Measurements from ENCODE around the gene FARSA. TPM values are rescaled to one million over a fixed set of nuclear protein-coding genes. Genes with fewer than 3 reads are reported as not detected.
"Not testable (repeated sequence)": the region's sequence is repeated elsewhere in the genome, so short reads cannot be mapped to it uniquely, and the experiment has no call there.

The FARSA gene
- 10 to 100 TPM; 42.4 to 61.2 TPM for total RNA-seq
- long read RNA-seq, transcript FARSA-201 (13 exons, 1,814 nt) = major isoform, 49 of 137 reads
- long read RNA-seq, partial matches to known transcripts = 84 of 137 reads
- long read RNA-seq, other reads (novel, unspliced or antisense) = 4 of 137 reads

DNA sequence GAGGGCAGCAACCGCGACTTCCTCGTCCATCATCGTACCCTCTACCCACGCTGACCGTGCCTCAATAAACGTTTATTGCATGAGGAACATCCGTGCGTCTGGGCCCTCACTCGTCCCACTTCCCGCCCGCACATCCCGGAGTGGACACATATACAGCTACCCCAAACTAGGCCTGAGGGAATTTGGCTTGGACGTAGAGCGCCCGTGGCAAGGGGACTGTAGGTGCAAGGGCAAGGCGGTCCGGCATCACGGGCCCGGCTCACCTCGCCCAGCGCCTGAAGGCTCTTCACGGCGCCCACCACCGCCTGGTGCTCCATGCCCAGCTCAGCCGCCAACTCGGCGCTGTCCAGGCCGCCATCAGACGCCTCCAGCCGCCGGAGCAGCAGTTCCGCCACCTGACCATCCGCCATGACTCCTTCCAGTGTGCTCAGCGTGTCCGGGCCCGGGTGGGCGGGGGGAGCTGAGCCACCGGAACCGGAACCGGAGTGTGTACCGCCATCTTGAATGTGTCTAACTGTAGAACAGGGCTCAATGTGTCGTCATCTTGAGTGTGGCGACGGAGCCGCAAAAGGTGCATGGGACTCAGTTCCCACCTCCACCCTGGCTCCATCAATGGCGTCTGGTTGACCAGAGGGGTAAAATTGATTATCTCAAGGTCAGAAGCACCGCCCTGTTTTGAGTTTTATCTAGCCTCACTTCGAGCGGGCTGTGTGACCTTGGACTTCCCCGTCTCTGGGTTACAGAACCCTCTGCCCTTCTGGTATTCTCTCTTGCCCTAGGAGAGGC is at the start of gene FARSA:
Gene FARSA (minus strand): TSS at position 425 of the 786 bp plus-strand sequence. CDS start 15 bp downstream, at position 410.
- DNase-seq (peak; percentile 92 to 93), ATAC-seq (peak; percentile 78)
- intact Hi-C loops (cut with DNase I, micrococcal nuclease) = no loop called here

DNA sequence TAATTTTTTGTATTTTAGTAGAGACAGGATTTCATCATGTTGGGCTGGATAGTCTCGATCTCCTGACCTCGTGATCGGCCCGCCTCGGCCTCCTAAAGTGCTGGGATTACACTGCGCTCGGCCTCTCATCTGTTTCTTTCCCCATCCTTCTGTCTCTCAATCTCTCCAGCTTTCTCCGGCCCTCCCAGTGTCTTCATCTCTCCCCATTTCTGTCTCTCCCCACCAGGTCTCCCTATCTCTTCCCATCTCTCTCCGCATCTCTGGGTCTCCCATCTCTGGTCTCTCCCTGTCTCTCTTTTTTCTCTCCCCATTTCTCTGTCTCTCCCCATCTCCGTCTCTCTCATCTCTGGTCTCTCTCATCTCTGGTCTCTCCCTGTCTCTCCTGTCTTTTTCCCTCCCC is 49.6 kb upstream of the FARSA start:
- intact Hi-C loops (cut with DNase I, micrococcal nuclease) = loop anchor here (5.0 to 10.0 kb wide), 4 partner anchors 52 to 282 kb away; no protein-coding TSS in a partner anchor

DNA sequence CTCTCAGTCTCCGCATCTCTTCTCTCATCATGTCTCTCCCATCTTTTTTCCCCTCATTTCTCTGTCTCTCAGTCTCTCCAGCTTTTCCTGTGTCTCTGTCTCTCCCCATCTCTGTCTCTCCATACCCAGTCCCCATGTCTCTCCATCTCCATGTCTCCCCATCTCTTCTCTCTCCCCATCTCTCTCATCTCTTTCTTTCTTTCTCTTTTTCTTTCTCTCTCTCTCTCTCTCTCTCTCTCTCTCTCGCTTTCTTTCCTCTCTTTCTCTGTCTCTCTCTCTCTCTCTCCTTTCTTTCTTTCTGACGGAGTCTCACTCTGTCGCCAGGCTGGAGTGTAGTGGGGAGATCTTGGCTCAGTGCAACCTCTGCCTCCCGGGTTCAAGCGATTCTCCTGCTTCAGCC is 49.1 kb upstream of the FARSA start:
- intact Hi-C loops (cut with DNase I, micrococcal nuclease) = loop anchor here (5.0 to 10.0 kb wide), 4 partner anchors 52 to 282 kb away; no protein-coding TSS in a partner anchor
- ATAC-seq (no peak), DNase-seq (no peak)

More for the DNA sequence above, 49.6 kb upstream of the FARSA start:
- DNase-seq (no peak), ATAC-seq (no peak)

DNA sequence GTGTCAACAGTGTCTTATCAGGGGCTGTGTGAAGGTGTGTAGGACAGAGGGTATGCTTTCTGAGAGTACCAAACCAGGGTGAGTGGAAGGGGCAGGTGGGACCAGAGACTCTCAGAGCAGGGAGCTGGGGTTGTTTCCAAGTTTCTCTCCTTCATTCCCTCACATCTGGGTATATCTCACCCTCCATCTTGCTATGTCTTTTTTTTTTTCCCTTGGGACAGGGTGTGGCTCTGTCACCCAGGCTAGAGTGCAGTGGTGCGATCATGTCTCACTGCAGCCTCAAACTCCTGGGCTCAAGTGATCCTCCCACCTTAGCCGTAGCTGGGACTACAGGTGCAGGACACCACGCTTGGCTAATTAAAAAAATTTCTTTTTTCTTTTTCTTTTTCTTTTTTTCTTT is 46.5 kb upstream of the FARSA start:
- no peak for ATAC-seq
- no peak for DNase-seq
- intact Hi-C loops (cut with DNase I, micrococcal nuclease) = loop anchor here (5.0 to 10.0 kb wide), 4 partner anchors 55 to 285 kb away; no protein-coding TSS in a partner anchor

DNA sequence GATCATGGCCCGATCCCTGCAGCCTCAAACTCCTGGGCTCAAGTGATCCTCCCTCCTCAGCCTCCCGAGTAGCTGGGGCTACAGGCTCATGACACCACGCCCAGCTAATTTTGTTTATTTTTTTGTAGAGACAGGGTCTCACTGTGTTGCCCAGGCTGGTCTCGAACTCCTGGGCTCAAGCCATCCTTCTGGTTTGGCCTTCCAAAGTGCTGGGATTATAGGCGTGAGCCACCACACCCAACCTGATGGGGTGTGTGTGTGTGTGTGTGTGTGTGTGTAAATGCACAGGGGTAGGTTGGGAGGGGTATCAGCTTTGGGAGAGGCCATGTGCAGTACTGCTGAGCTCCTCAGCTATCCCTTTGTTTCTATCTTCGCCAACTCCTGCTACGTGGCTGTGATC is 42.6 kb upstream of the FARSA start:
- ATAC-seq; intact Hi-C loops (cut with DNase I, micrococcal nuclease); DNase-seq: not testable (repeated sequence)

DNA sequence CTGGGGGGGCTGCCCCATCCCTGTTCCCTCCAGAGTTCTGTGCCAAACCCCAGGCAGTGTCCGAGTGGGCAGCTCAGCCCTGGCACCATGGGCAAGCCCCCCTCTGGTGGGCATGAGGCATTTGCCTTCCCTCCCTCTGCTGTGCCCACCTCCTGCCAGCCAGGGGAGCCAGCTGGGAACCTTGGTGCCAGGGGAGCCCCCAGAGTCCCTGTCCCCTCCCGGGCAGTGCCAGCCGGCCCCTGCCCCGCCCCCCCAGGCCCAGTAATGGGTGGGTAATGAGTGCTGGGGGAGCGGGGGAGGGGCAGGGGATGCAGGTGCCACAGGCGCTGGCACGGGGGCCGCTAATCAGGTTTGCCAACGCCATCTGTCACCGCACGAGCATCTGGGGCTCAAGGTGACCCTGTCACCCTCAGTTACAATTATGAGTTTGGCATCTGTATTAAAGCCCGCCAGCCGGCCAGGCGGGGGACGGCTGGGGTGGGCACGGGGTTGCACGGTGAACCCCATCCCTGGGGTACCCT is 41.8 kb upstream of the FARSA start:
- ATAC-seq (no peak), DNase-seq (no peak)
- intact Hi-C loops (cut with DNase I, micrococcal nuclease) = no loop called here

DNA sequence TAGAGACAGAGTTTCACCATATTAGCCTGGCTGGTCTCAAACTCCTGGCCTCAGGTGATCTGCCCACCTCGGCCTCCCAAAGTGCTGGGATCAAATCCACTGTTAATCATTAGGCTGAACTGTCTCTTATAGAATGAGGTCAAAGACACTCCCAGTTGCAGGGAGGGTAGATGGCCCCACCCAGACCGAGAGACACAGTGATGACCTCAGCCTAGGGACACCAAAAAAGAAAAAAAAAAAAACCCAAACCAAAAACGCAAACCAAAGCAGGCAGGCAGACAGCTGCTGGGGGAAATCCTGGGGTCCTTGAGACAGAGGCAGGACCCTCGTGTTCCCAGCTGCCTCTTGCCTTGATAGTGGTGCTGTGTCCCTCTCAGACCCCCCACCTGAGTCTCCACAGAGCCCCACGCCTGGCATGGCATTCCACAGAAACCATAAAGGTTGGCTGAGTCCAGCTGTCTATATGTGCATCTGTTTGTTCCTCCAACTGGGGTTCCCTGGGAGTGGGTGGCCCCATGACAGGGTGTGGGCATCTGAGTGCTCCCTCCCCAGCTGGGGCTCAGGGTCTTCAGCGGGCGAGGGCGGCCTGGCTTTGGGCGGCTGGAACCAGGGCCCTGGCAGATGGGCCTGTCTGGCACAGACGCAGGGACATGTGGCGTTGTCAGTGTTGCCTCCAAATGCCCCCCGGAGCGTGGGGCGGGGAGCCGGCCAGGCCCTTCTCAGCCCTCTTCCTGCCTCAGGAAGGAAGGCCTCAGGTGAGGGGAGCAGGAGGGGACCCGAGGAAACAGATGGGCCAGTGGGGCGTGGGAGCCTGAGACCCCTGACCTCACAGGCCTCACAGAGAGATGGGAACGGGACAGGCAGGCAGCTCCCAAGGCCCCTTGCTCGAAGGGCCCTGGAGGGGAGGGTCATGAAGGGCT is 41.0 kb upstream of the FARSA start:
- ATAC-seq = peak; percentile 30
- intact Hi-C loops (cut with DNase I, micrococcal nuclease) = no loop called here
- no peak for DNase-seq

DNA sequence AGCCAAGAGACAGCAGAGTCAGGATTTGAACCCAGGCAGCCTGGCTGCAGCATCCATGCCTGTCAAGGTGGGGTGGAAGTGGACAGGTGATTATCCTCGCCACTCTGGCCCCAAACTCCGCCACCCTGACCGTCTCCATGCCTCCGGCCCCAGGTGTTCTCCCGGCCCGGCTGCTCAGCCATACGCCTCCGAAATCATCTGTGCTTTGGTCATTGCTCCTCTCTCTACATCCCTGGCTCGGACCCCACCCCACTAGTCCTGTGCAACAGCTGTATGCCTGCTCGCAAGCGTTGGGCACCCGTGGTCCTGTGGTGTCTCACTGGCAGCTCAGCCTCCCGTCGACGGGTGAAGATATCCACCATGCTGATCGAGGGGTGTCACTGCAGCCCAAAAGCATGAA is 39.7 kb upstream of the FARSA start:
- ATAC-seq (no peak), DNase-seq (no peak)
- intact Hi-C loops (cut with DNase I, micrococcal nuclease) = no loop called here

DNA sequence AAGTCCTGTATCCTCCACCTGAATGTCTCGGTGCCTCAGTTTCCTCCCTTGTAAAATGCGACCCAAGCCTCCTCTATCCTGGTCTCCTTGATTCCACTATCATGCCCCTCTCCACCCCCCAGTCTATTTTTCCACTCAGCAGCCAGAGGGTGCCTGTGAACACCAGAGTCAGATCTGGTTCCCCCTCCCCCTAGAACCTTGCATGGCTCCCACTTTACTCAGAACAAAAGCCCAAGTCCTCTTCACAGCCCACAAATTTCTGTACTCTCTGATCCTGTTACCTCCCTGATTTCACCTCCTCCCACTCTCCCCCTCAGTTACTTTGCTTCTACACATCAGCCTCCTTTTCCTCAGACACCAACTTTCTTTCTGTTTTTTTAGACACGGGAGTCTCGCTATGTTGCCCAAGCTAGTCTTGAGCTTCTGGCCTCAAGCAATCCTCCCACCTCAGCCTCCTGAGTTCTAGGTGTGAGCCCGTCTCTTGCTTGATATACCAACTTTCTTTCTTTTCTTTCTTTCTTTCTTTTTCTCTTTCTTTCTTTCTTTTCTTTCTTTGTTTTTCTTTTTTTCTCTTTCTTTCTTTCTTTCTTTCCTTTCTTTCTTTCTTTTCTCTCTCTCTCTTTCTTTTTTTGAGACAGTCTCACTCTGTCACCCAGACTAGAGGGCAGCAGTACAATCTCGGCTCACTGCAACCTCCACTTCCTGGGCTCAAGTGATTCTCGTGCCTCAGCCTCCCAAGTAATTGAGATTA is 36.7 kb upstream of the FARSA start:
- intact Hi-C loops (cut with DNase I, micrococcal nuclease) = no loop called here
- DNase-seq (no peak), ATAC-seq (no peak)

DNA sequence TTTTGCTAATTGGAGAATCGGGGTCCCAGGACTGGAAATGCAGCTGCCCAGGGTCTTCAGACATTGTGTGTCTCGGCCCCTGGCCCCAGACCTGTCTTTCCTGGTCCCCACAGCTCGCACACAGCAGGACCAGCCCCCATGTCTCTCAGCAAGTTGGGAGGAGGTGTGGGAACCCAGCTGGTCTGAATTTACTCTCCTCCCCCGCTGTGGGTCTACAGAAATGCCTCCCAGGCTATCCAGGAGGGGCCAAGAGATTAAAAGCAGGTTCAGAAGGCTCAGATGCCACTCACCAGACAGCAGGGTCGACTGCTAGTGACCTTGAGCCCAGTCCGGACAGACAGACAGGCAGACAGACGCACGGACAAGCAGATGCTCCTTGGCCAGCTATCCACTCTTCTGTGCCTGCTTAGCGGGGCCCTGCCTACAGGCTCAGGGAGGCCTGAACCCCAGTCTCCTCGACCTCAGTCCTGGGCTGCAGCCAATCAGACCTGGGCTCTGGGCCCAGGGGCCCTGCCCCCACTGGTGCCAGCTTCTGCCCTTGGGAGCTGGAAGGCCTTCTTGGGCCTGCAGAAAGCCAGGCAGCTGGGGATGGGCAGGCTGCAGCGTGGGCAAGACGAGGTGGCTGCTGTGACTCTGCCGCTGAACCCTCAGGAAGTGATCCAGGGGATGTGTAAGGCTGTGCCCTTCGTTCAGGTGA is 35.9 kb upstream of the FARSA start, which contains the start of gene DAND5:
Gene DAND5 (plus strand): TSS at position 285 of the 697 bp plus-strand sequence. CDS start 85 bp downstream, at position 370.
- intact Hi-C loops (cut with DNase I, micrococcal nuclease) = loop anchor here in 1 of 2 donors (10.0 kb wide), 1 partner anchor 85 kb away; the partner anchor contains the start of genes DNASE2 and KLF1
- ATAC-seq (no peak), DNase-seq (peak; percentile 11 to 53)

DNA sequence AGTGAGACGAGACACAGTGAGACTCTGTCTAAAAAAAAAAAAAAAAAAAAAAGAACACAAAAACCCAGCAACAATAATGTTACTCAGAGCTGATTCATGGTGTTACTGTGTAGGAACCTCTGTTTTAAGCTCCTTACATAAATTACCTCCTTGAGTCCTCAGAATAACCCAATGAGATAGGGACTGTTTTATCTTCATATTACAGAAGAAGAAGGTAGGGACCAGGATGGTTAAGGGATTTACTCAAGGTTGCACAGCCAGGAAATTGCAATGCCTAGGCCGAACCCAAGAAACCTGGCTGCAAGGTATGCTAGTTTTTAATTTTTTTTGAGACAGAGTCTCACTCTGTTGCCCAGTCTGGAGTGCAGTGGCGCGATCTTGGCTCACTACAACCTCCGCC is 34.4 kb upstream of the FARSA start:
- ATAC-seq (no peak), DNase-seq (no peak)

DNA sequence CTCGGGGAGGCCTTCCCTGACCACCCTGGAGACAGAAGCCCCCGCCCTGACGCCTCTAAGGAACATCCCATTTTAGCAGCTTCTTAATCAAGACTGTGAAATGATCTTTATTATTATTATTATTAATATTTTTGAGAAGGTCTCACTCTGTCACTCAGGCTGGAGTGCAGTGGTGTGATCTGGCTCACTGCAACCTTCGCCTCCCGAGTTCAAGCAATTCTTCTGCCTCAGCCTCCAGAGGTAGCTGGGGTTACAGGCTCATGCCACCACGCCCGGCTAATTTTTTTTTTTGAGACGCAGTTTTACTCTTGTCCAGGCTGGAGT is 32.3 kb upstream of the FARSA start:
- ATAC-seq = no peak
- DNase-seq = no peak
- intact Hi-C loops (cut with DNase I, micrococcal nuclease) = loop anchor here in 1 of 2 donors (10.0 kb wide), 1 partner anchor 81 kb away; the partner anchor contains the start of genes DNASE2 and KLF1

More for the DNA sequence above, 34.4 kb upstream of the FARSA start:
- intact Hi-C loops (cut with DNase I, micrococcal nuclease) = loop anchor here in 1 of 2 donors (10.0 kb wide), 1 partner anchor 83 kb away; the partner anchor contains the start of genes DNASE2 and KLF1

DNA sequence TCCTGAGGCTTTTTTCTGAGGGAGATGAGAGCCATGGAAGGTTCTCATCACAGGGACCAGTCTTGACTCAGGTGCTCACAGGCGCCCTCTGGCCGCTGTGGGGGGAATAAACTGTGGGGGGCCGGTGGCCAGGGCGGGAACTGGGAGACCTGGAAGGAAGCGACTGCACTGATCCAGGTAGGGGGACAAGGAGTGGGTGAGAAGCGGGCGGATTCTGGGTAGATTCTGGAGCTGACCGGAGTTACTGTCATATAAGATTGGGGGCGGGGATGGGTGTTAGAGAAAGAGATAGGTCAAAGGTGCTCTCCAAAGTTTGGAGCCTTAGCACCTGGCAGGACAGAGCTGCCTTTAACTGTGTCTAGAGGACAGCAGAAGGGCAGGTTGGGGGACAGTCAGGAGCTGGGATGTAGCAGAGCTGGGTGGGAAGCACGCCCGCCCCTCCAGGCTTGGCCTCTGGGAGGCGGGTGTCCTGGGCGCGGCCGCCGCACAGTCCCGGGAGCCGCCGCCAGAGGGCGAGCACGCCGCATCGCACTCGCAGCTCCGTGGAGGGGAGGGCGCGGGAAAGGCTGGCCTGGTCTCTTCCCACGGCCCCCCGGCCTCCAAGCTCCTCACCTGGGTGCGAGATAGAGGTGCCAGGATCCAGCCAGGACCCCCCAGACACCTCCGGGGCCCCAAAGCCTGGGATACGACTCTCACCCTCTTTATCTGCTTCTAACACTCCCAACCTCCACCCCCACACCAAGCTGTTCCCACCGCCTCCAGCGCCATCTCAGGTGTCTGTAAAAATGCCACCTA is 31.7 kb upstream of the FARSA start:
- peak; percentile 94 for ATAC-seq
- DNase-seq = peak; percentile 71 to 86
- intact Hi-C loops (cut with DNase I, micrococcal nuclease) = loop anchor here in 1 of 2 donors (10.0 kb wide), 1 partner anchor 80 kb away; the partner anchor contains the start of genes DNASE2 and KLF1

DNA sequence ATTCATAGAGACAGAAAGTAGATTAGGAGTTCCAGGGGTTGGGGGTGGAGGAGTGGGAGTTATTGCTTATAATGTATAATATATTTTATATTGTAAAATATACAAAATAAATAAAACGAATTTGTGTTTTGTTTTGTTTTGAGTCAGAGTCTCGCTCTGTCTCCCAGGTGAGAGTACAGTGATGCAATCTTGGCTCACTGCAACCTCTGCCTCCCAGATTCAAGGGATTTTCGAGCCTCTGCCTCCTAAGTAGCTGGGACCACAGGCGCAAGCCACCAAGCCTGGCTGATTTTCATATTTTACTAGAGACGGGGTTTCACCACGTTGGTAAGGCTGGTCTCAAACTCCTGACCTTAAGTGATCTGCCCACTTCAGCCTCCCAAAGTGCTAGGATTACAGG is 26.0 kb upstream of the FARSA start:
- intact Hi-C loops (cut with DNase I, micrococcal nuclease) = no loop called here
- ATAC-seq (no peak), DNase-seq (no peak)

DNA sequence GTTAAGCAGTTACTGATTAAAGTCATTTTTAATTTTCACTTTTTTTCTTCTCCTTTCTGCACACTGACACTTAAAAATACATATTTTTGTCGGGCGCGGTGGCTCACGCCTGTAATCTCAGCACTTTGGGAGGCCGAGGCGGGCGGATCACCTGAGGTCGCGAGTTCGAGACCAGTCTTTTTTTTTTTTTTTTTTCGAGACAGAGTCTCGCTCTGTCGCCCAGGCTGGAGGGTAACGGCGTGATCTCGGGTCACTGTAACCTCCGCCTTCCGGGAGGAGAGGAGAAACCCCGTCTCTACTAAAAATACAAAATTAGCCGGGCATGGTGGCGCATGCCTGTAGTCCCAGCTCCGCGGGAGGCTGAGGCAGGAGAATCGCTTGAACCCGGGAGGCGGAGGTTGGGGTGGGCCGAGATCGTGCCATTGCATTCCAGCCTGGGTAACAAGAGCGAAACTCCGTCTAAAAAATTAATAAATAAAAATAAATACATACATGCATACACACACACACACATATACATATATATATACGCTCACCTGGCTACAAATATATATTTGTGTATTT is 24.0 kb upstream of the FARSA start:
- peak; percentile 34 for ATAC-seq
- DNase-seq = peak in 1 of 2 donors; percentile 43
- intact Hi-C loops (cut with DNase I, micrococcal nuclease) = not testable (repeated sequence)

All from left colon (tissue), 2 donors.